PC-9 (cell line): Measurements from ENCODE around the gene CNN2.

Experiments used
- CTCF ChIP-seq: fragments of 200-600 bp; sonication (generic); conservative IDR thresholded peaks from 2 replicates; pipeline ENCODE4 v1.6.1; 2017; ENCODE audit warnings: mixed run types, antibody characterized with exemption, mild to moderate bottlenecking, moderate library complexity
- EZH2 ChIP-seq: fragments of 200-600 bp; sonication (generic); IDR thresholded peaks from 2 replicates; pipeline ENCODE4 v1.8.0; 2017; ENCODE audit warnings: antibody characterized with exemption, low read depth

- TF ChIP-seq CTCF (no peak), EZH2 (no peak)
Measured at GRCh38 chr19:1070576-1070930, 44.1 kb downstream of the CNN2 start.
